Frontal cortex (tissue), 4 donors: ENCODE data around the gene FKBP3. TPM values are rescaled to one million over a fixed set of nuclear protein-coding genes. Genes with fewer than 3 reads are reported as not detected.

Source experiments
- DNase-seq, 2 donors: peaks; one replicate each; pipeline ENCODE4 v3.0.0; 2012; ENCODE audit warnings: low spot score in 2 of 2
- FAIRE-seq: peaks from 2 replicates; lab custom pipeline; 2012; peaks lifted over from hg19 to GRCh38; lab: Jason Lieb, UNC
- small RNA-seq: library from RNA; depleted of rRNA; stranded (forward); fragments of <200 nt; gene quantifications from one replicate; pipeline ENCODE3, GENCODE V24; 2014
- total RNA-seq: library from RNA; depleted of rRNA; stranded (reverse); fragments of >200 nt; gene quantifications from one replicate; pipeline ENCODE4 v1.2.3, GENCODE V29; 2014
- donor health status: control.
- donor health status: control.
- donor health status: control.

FKBP3 gene
- total RNA-seq, 1 donor from 2014 or later, result 122 TPM

DNA sequence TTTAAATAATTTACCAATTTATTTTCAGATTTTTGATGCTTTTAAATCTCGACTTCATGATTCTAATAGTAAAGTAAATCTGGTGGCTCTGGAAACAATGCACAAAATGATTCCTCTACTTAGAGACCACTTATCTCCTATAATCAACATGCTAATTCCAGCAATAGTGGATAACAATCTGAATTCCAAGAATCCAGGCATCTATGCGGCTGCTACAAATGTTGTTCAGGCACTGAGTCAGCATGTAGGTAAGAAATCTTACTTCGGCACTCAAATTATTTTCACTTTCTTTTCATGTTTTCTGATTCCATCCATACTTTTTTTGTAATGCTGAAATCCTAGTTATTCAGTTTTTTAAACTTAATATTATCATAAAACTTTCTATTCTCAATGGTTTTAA is 65.9 kb downstream of the FKBP3 start:
- no peak for DNase-seq

DNA sequence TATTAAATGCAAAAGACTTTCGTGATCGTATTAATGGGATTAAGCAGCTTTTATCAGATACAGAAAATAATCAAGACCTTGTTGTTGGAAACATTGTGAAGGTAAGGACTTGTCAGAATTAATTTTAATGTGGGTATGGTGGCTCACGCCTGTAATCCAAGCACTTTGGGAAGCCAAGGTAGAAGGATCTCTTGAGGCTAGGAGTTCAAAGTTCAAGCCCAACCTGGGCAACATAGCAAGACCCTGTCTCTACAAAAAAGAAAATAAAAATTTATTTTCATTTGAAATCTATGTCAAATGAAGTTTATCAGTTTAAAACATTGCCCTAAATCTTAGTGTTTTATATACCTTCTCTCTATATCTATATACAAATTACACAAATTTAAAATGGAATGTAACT is 67.6 kb downstream of the FKBP3 start:
- DNase-seq (no peak), FAIRE-seq (no peak)

More for the DNA sequence above, 65.9 kb downstream of the FKBP3 start:
- FAIRE-seq, result no peak

DNA sequence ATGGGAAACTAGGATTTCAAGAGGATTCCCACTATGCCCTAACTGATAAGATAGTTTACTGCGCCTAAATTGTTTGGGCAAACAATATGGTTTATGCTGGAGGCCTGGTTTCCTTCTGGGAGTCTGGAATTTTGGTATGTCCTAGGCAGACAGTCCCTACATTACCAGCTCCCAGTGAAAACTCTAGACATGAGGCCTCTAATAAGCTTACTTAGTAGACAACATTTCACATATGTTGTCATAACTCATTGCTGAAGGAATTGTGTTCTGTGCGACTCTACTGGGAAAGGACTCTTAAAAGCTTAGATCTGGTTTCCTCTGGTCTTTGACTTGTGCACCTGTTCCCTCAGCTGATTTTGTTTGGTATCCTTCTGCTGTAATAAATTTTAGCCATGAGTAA is 68.3 kb downstream of the FKBP3 start:
- FAIRE-seq (no peak), DNase-seq (no peak)

Small RNA genes within 50 kb of the gene (small RNA-seq; reads per million reads assigned to genes)
- gene RF00151, result 0.13 reads per million
- gene SNORD127, result 3,983 reads per million, percentile 100 among the genes with 10 or more reads in this experiment

Other genes starting within 250 kb of the FKBP3 start
- gene KLHL28, start 172.5 kb downstream of the FKBP3 start, total RNA-seq, result 48.1 TPM
- gene TOGARAM1, start 172.3 kb downstream of the FKBP3 start, total RNA-seq, result 81.5 TPM
- 47.7 TPM for gene PRPF39, start 50.4 kb downstream of the FKBP3 start, total RNA-seq
- gene FANCM, start 1.4 kb upstream of the FKBP3 start, total RNA-seq, result 10.6 TPM
- gene MIS18BP1, start 118.7 kb upstream of the FKBP3 start, total RNA-seq, result 17.9 TPM